K562 (cell line): ENCODE results near the gene NT5C1A. TPM values are rescaled to one million over a fixed set of nuclear protein-coding genes. Genes with fewer than 3 reads are reported as not detected.

Experiments used
- CC2D1A ChIP-seq: fragments of 450-650 bp; IDR thresholded peaks from 2 replicates; pipeline ENCODE4 v1.6.1; 2017; ENCODE audit warnings: mild to moderate bottlenecking
- ELF4 ChIP-seq: fragments of 450-650 bp; formaldehyde crosslinking; IDR thresholded peaks from 2 replicates; pipeline ENCODE4 v1.4.0; 2022; ENCODE audit warnings: missing genetic modification characterization
- FUS ChIP-seq: fragments of 200-400 bp; formaldehyde crosslinking; optimal IDR thresholded peaks from 2 replicates; pipeline ENCODE3; 2017; ENCODE audit warnings: low read depth, low read length
- HCFC1 ChIP-seq: IDR thresholded peaks from 2 replicates; pipeline ENCODE4 v1.6.1; 2012; ENCODE audit warnings: low read depth, low read length, improper control_type of control experiment
- MIER1 ChIP-seq: fragments of 450-650 bp; IDR thresholded peaks from 2 replicates; pipeline ENCODE4 v1.6.1; 2016; ENCODE audit warnings: antibody characterized with exemption, mild to moderate bottlenecking, low read depth
- MYBL2 ChIP-seq, 2 experiments: fragments of 450-650 bp in 1 of 2; sonication (generic) in 1 of 2; formaldehyde crosslinking in 1 of 2; IDR thresholded peaks; 2 replicates each; pipeline versions ENCODE4 v1.6.1 to v1.8.1; 2017 to 2022; ENCODE audit warnings: borderline replicate concordance in 1 of 2, inconsistent platforms in 1 of 2, low read depth in 1 of 2, mild to moderate bottlenecking in 1 of 2, missing genetic modification reagents in 1 of 2, moderate library complexity in 1 of 2
- PCBP1 ChIP-seq: fragments of 200-400 bp; formaldehyde crosslinking; IDR thresholded peaks from 2 replicates; pipeline ENCODE4 v1.6.1; 2018; ENCODE audit warnings: mild to moderate bottlenecking, low read depth, low read length; ENCODE audit not compliant: poor library complexity, severe bottlenecking
- POLR2G ChIP-seq: fragments of 200-400 bp; formaldehyde crosslinking; IDR thresholded peaks from 2 replicates; pipeline ENCODE4 v1.6.1; 2017; ENCODE audit warnings: low read depth, mild to moderate bottlenecking, antibody characterized with exemption, low read length, moderate library complexity
- SMAD1 ChIP-seq: fragments of 150-350 bp; IDR thresholded peaks from 2 replicates; pipeline ENCODE4 v1.6.1; 2014; ENCODE audit warnings: low read length, low read depth; ENCODE audit not compliant: partially characterized antibody
- TFE3 ChIP-seq: fragments of 450-650 bp; formaldehyde crosslinking; IDR thresholded peaks from 2 replicates; pipeline ENCODE4 v1.4.0; 2020; ENCODE audit warnings: mild to moderate bottlenecking, mixed read lengths
- UBTF ChIP-seq, 2 experiments: IDR thresholded peaks; 2 replicates each; pipeline ENCODE4 v1.6.1; 2012; ENCODE audit warnings: improper control_type of control experiment in 2 of 2, low read depth in 2 of 2, low read length in 2 of 2, borderline replicate concordance in 1 of 2
- ZNF124 ChIP-seq: sonication (generic); formaldehyde crosslinking; IDR thresholded peaks from 2 replicates; pipeline ENCODE4 v1.8.1; 2022; ENCODE audit warnings: missing genetic modification reagents
- ZNF143 ChIP-seq: sonication (generic); formaldehyde crosslinking; IDR thresholded peaks from 2 replicates; pipeline ENCODE4 v1.9.0; 2022; ENCODE audit warnings: mild to moderate bottlenecking, missing genetic modification reagents
- ZNF175 ChIP-seq: fragments of 200-800 bp; sonication (Bioruptor generic); IDR thresholded peaks from 2 replicates; pipeline ENCODE4 v1.6.1; 2016; ENCODE audit warnings: low read depth, mild to moderate bottlenecking, missing genetic modification characterization, missing compliant biosample characterization
- ZNF184 ChIP-seq: sonication (generic); formaldehyde crosslinking; IDR thresholded peaks from 2 replicates; pipeline ENCODE4 v1.5.0; 2020; ENCODE audit warnings: missing genetic modification reagents
- ZNF239 ChIP-seq: fragments of 250-450 bp; sonication (Bioruptor Pico); IDR thresholded peaks from 2 replicates; pipeline ENCODE4 v1.4.0; 2020; ENCODE audit warnings: mild to moderate bottlenecking
- ZNF316 ChIP-seq: fragments of 450-650 bp; IDR thresholded peaks from 2 replicates; pipeline ENCODE4 v1.6.1; 2016
- ZNF436 ChIP-seq: fragments of 250-450, 450-650 bp; sonication (Bioruptor Pico); formaldehyde crosslinking; IDR thresholded peaks from 2 replicates; pipeline ENCODE4 v1.7.0; 2020; ENCODE audit warnings: mild to moderate bottlenecking
- ZNF507 ChIP-seq: conservative IDR thresholded peaks from 2 replicates; pipeline ENCODE4 v1.6.1; 2017; ENCODE audit warnings: missing genetic modification characterization, missing compliant biosample characterization
- ZNF586 ChIP-seq: fragments of 450-650 bp; formaldehyde crosslinking; conservative IDR thresholded peaks from 2 replicates; pipeline ENCODE4 v1.4.0; 2020; ENCODE audit warnings: mild to moderate bottlenecking, moderate library complexity
- ZNF644 ChIP-seq: fragments of 200-800 bp; sonication (Bioruptor generic); IDR thresholded peaks from 2 replicates; pipeline ENCODE4 v1.6.1; 2016; ENCODE audit warnings: low read depth, missing genetic modification characterization, missing compliant biosample characterization
- ZNF75A ChIP-seq: fragments of 450-650 bp; formaldehyde crosslinking; IDR thresholded peaks from 2 replicates; pipeline ENCODE4 v1.4.0; 2020; ENCODE audit warnings: mild to moderate bottlenecking
- polyA plus RNA-seq, 8 experiments: library from polyadenylated mRNA; depleted of rRNA in 4 of 8; stranded (reverse) in 5 of 8; unstranded in 3 of 8; fragments of >200 nt; fragmentation: Nextera tagmentation in 2 of 8; fragmentation: Illumina TruSeq in 1 of 8; extraction: Ambion mirVana in 2 of 8; extraction: Trizol in 1 of 8; gene quantifications; 2 replicates each; pipeline versions ENCODE4 v1.2.1 to v1.2.3, GENCODE V29; 2011 to 2014; ENCODE audit warnings: inconsistent platforms in 1 of 8, missing spikeins in 1 of 8
- total RNA-seq, 7 experiments: library from RNA; depleted of rRNA in 6 of 7; stranded (reverse); fragments of >200 nt in 6 of 7; fragmentation: Illumina TruSeq in 2 of 7; extraction: Trizol in 2 of 7; gene quantifications; 2 replicates each; pipeline versions ENCODE4 v1.2.1 to v1.2.3, GENCODE V29; 2011 to 2021; ENCODE audit warnings: low replicate concordance in 1 of 7
- TF ChIP-seq, protein P1 (sequence below): fragments of 450-650 bp; formaldehyde crosslinking; IDR thresholded peaks from 2 replicates; pipeline ENCODE4 v1.4.0; 2020; ENCODE audit warnings: mild to moderate bottlenecking, moderate library complexity
- TF ChIP-seq, protein P2 (sequence below): fragments of 250-450 bp; sonication (Bioruptor Pico); IDR thresholded peaks from 2 replicates; pipeline ENCODE4 v1.8.0; 2022; ENCODE audit warnings: moderate library complexity, mild to moderate bottlenecking, inconsistent platforms

Gene NT5C1A
- total and polyA plus RNA-seq, 9 of the 15 experiments (the other 6 are each of a cell fraction or from before 2014, with no cell fraction given), result not detected

GRCh38 chr1:39691383-39692151 is 19.7 kb upstream of the NT5C1A start, which contains the start of gene HPCAL4 (continued):
- no peak for TF ChIP-seq ZNF436 (CRISPR knock-in tag)
- TF ChIP-seq ZNF586, result no peak
- no peak for TF ChIP-seq ZNF239 (CRISPR knock-in tag)
- TF ChIP-seq POLR2G, result no peak
- no peak for TF ChIP-seq ZNF75A
- no peak for TF ChIP-seq ZNF507 (tag)
- TF ChIP-seq SMAD1, result no peak
- TF ChIP-seq, protein P1, sequence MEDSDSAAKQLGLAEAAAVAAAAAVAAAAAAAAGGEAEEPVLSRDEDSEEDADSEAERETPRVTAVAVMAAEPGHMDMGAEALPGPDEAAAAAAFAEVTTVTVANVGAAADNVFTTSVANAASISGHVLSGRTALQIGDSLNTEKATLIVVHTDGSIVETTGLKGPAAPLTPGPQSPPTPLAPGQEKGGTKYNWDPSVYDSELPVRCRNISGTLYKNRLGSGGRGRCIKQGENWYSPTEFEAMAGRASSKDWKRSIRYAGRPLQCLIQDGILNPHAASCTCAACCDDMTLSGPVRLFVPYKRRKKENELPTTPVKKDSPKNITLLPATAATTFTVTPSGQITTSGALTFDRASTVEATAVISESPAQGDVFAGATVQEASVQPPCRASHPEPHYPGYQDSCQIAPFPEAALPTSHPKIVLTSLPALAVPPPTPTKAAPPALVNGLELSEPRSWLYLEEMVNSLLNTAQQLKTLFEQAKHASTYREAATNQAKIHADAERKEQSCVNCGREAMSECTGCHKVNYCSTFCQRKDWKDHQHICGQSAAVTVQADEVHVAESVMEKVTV (CRISPR knock-in tag), result no peak
- no peak for TF ChIP-seq ZNF316
- TF ChIP-seq ZNF184 (CRISPR knock-in tag), result no peak
- no peak for TF ChIP-seq MIER1
- TF ChIP-seq, protein P2, sequence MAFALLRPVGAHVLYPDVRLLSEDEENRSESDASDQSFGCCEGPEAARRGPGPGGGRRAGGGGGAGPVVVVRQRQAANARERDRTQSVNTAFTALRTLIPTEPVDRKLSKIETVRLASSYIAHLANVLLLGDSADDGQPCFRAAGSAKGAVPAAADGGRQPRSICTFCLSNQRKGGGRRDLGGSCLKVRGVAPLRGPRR, result no peak
- TF ChIP-seq CC2D1A, result no peak
- TF ChIP-seq ELF4 (CRISPR knock-in tag), result no peak
- TF ChIP-seq ZNF124 (CRISPR knock-in tag), result no peak
- peak; percentile 22 for TF ChIP-seq PCBP1
- no peak for TF ChIP-seq FUS
- TF ChIP-seq ZNF175 (CRISPR knock-in tag), result no peak
- TF ChIP-seq UBTF (IDR thresholded peaks at IDR 0.05; ENCODE audit: borderline replicate concordance in 1 of 2, low read depth in 2 of 2, low read length in 2 of 2), result peak in 1 of 2 experiments; percentile 93; a peak in 1 of 4 replicates
- no peak for TF ChIP-seq MYBL2 (IDR thresholded peaks at IDR 0.05; ENCODE audit: low read depth)
- TF ChIP-seq MYBL2 (CRISPR knock-in tag; IDR thresholded peaks at IDR 0.05; ENCODE audit: borderline replicate concordance), result no peak
- TF ChIP-seq TFE3, result no peak
- TF ChIP-seq HCFC1, result no peak
- TF ChIP-seq ZNF644 (tag), result no peak
- no peak for TF ChIP-seq ZNF143
